ENCODE results near the gene LCLAT1.

Gene LCLAT1

DNA sequence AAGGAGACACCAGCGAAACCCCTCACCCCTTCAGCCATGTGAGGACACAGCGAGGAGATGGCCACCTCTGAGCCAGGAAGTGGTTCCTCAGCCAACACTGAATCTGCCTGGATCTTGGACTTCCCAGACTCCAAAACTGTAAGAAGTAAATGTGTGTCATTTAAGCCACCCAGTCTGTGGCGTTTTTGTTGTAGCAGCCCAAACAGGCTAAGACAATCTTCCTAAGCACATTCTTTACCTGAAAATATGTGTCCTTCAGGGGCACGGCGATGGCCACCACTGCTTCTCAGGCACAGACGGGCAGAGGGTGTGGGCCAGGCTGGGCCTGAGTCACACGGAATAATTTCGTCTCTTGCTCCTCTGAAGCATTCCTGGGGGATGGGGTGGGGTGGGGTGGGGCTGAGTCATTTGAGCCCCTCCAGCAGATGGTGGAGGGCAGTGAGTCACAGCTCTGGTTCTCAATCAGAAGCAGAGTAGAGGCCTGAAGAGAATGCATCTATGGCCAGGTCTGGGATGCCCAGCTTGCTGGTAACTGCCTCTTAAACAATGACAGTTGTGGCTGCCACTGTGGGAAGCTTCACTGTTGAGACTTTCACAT is 217.8 kb downstream of the LCLAT1 start:
- in situ Hi-C loops (cut with HindIII; ENCODE audit: low pct_ligation_motif_present, low sequenced_read_pairs): no loop called here
- Histone ChIP-seq H3K4me3 (ENCODE audit: low read depth, low read length) (no peak overlapping the region), H3K27ac (peak overlapping the region; percentile 99), H3K27me3 (replicated peaks) (no peaks in the 10 kb centered on the region), H3K36me3 (replicated peaks) (no peaks in the 10 kb centered on the region)
- DNase-seq: peak; percentile 88
- TF ChIP-seq, protein P1, sequence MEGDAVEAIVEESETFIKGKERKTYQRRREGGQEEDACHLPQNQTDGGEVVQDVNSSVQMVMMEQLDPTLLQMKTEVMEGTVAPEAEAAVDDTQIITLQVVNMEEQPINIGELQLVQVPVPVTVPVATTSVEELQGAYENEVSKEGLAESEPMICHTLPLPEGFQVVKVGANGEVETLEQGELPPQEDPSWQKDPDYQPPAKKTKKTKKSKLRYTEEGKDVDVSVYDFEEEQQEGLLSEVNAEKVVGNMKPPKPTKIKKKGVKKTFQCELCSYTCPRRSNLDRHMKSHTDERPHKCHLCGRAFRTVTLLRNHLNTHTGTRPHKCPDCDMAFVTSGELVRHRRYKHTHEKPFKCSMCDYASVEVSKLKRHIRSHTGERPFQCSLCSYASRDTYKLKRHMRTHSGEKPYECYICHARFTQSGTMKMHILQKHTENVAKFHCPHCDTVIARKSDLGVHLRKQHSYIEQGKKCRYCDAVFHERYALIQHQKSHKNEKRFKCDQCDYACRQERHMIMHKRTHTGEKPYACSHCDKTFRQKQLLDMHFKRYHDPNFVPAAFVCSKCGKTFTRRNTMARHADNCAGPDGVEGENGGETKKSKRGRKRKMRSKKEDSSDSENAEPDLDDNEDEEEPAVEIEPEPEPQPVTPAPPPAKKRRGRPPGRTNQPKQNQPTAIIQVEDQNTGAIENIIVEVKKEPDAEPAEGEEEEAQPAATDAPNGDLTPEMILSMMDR (IDR thresholded peaks at IDR 0.05; ENCODE audit: low read depth, low read length, missing control alignments): no peak

DNA sequence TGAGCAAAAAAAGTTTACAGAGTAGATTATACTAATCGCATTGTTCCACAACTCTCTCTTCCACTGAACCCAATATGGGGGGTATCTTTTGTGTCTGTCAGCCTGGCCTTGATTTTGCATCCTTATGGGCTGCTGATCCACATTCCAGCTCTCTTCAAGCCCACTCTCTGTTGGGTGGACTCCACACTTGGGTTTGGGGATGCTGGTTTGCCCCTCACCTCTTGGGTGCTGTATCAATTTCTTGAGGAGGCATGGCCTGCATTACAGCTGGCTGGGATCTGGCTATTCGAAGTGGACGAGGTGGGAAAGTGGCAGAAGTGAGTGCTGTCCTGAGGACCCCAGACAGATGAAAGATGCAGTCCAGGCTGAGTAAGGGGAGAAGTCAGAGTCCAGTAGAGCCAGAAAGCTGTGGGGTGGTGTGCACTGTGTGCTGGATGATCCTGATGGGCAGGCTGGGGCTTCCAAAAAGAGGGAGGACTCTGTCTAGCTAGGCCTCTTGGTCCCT is 218.8 kb downstream of the LCLAT1 start:
- in situ Hi-C loops (cut with HindIII; ENCODE audit: low pct_ligation_motif_present, low sequenced_read_pairs): no loop called here
- TF ChIP-seq, protein P1 (IDR thresholded peaks at IDR 0.05; ENCODE audit: low read depth, low read length, missing control alignments): no peak
- H3K4me3 ChIP-seq (ENCODE audit: low read depth, low read length): no peak overlapping the region
- H3K36me3 ChIP-seq (replicated peaks): no peaks in the 10 kb centered on the region
- H3K27me3 ChIP-seq (replicated peaks): no peaks in the 10 kb centered on the region
- peak overlapping the region; percentile 99 for H3K27ac ChIP-seq
- no peak for DNase-seq

DNA sequence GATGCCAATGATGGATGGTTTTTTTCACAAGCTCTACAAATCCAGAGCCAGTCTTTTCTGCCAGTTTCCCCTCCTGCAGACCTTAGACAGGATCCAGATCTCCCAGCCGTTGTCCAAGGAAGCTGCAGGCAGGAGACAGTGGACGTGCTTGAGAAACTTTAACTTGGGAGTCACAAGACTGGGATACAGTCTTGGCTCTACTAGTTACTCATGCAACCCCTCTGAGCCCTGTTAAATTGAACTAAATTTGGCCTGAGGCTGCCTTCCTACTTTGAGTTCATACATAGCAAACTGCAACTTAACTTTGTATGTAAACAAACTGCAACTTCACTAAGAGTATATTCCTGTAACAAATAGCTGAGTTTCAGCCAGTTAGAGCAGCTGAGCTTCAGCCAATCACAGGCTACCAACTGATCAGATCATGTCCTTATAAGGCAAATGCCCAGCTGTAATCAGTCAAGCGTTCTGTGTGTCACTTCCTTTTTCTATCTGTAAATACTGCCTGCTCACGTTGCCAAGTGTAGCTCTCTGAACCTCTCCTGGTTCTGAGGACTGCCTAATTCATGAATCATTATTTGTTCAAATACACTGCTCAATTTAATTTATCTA is 219.3 kb downstream of the LCLAT1 start:
- no peak overlapping the region for H3K4me3 ChIP-seq (ENCODE audit: low read depth, low read length)
- H3K36me3 ChIP-seq (replicated peaks): no peaks in the 10 kb centered on the region
- in situ Hi-C loops (cut with HindIII; ENCODE audit: low pct_ligation_motif_present, low sequenced_read_pairs): no loop called here
- H3K27ac ChIP-seq: peak overlapping the region; percentile 99
- H3K27me3 ChIP-seq (replicated peaks): no peaks in the 10 kb centered on the region
- DNase-seq: peak; percentile 98
- TF ChIP-seq, protein P1 (IDR thresholded peaks at IDR 0.05; ENCODE audit: low read depth, low read length, missing control alignments): no peak

DNA sequence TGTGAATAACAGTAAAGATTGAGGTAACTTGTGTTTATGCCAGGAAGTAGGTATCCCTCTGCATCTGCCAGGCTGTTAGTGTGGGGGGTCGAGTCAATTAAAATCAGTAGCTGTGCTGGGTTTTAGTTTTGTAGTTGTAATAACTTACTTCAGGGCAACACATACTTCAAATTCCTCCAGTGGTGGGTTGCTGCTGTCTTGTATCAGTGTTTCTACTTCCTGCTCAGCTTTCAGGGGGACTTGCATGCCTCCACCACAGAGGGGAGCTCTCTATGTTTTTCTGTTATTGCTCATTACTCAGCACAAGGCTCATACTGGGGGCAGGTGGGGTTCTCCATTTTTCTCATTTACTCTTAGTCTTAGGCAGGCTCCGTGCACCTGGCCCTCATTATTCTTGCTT is 223.4 kb downstream of the LCLAT1 start:
- Histone ChIP-seq H3K36me3 (replicated peaks) (no peaks in the 10 kb centered on the region), H3K4me3 (ENCODE audit: low read depth, low read length) (no peak overlapping the region), H3K27me3 (replicated peaks) (no peaks in the 10 kb centered on the region), H3K27ac (no peak overlapping the region)
- DNase-seq: no peak
- in situ Hi-C loops (cut with HindIII; ENCODE audit: low pct_ligation_motif_present, low sequenced_read_pairs): no loop called here
- TF ChIP-seq, protein P1 (IDR thresholded peaks at IDR 0.05; ENCODE audit: low read depth, low read length, missing control alignments): peak; percentile 26

DNA sequence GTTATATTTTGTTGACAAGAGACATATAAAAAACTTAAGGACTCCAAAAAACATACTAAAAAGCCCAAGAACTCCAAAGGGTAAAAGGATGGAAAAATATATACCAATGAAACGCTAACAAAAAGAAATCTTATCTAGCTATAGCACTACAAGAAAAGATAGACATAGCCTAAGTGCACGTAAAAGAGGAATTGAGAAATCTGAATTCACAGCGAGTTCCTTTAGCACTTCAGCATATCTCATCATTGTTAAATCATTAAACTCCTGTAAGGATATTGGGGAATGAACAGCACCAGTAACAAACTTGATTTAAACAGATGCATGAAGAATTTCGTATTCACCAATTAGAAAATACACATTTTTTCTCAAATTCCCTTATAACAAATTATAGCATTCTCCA is 226.1 kb downstream of the LCLAT1 start:
- no peaks in the 10 kb centered on the region for H3K27me3 ChIP-seq (replicated peaks)
- DNase-seq: no peak
- no peak overlapping the region for H3K27ac ChIP-seq
- H3K36me3 ChIP-seq (replicated peaks): no peaks in the 10 kb centered on the region
- H3K4me3 ChIP-seq (ENCODE audit: low read depth, low read length): no peak overlapping the region
- TF ChIP-seq, protein P1 (IDR thresholded peaks at IDR 0.05; ENCODE audit: low read depth, low read length, missing control alignments): no peak
- in situ Hi-C loops (cut with HindIII; ENCODE audit: low pct_ligation_motif_present, low sequenced_read_pairs): no loop called here
